Rectal smooth muscle tissue (tissue), 1 donor: ENCODE measurements around the gene LRRC72.

ENCODE experiments used
- H3K27ac ChIP-seq: one replicate; pipeline ENCODE4 v1.7.0; 2013; ENCODE audit warnings: low read depth, low read length, inconsistent platforms
- H3K27me3 ChIP-seq: one replicate; pipeline ENCODE4 v1.7.0; 2013; ENCODE audit warnings: low read length; ENCODE audit not compliant: control insufficient read depth, insufficient read depth
- H3K36me3 ChIP-seq: one replicate; pipeline ENCODE4 v1.7.0; 2013; ENCODE audit warnings: low read length; ENCODE audit not compliant: control insufficient read depth, insufficient read depth
- H3K4me1 ChIP-seq: one replicate; pipeline ENCODE4 v1.7.0; 2013; ENCODE audit warnings: low read length; ENCODE audit not compliant: control insufficient read depth, insufficient read depth
- H3K4me3 ChIP-seq: one replicate; pipeline ENCODE4 v1.7.0; 2013; ENCODE audit warnings: low read length
- H3K9ac ChIP-seq: one replicate; pipeline ENCODE4 v1.7.0; 2013; ENCODE audit warnings: low read length

LRRC72 gene

DNA sequence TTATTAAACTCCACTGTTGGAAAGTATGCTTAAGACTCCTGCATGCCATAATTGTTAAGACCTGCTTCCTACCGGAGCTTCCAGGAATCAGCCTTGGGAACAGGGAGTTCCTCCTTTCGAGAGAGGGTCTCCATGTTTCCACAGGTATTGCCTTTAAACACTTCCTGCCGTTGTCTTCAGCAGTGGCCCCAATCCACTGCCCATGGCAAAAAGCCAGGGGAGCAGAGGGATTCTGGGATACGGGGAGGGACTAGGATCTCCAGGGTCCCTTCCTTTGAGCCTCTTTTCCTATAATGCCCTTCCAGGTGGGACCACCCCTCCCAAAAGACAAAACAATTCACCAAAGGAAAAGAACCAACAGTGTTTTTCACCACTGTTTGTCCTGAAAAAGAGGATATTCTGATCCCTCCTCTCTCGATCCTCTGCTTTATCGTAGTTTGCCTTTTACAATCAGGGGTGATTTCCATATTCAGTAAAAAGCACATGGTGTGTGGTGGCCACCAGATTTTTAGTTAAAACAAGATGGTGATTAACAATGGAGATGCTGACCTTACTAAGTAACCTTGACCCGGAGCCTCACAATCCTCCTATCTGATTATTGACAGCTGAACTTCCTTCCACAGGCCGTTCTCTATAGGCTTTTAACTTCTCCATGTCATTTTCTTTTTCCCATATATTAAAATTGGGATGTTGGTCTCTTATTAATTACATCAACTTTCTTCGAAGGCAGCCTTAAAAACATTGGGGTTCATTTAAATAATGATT, 36.0 kb downstream of the LRRC72 start:
- Histone ChIP-seq H3K36me3 (no peaks in the 10 kb centered on the region), H3K27ac (no peak overlapping the region), H3K27me3 (no peaks in the 10 kb centered on the region), H3K4me1 (no peaks in the 10 kb centered on the region), H3K4me3 (no peak overlapping the region), H3K9ac (no peak overlapping the region)

DNA sequence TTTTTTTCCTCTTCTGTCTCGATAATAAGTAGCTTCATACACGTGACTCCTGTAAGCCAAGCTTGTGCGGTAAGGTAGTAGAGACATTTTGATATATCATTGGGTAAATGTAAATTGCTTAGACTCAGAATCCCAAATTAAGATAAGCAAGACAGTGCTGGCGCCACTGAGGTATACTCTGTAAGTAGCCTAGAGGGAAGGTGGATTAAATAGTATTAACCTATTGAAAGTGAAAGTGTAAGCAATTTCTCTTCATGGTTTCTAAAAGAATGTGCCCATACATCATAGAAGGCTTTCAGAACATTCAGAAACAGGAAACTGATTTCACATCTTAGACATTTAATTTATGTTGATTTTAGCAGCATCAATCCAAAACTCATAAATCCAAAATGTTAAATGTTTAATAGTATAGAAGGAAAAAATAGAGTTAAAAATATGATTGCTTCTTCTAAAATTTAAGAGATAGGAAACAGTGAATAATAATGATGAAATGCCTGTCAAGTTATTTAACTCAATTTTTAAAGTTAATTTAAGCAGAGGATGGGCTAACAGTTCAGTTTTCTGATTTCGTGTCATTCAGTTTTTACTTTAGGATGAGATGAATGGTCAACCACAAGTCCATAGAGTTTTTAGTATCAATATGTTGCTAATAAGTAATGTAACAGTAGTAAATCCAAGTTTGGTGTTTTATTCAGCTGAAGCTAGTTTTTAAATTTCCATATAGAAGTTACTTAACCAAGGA, 36.8 kb downstream of the LRRC72 start:
- Histone ChIP-seq H3K4me3 (no peak overlapping the region), H3K4me1 (no peaks in the 10 kb centered on the region), H3K9ac (no peak overlapping the region), H3K27ac (no peak overlapping the region), H3K27me3 (no peaks in the 10 kb centered on the region), H3K36me3 (no peaks in the 10 kb centered on the region)

GRCh38 chr7:16564023-16564380, 37.4 kb downstream of the LRRC72 start:
- Histone ChIP-seq H3K27me3 (no peaks in the 10 kb centered on the region), H3K36me3 (no peaks in the 10 kb centered on the region), H3K4me1 (no peaks in the 10 kb centered on the region), H3K9ac (no peak overlapping the region), H3K4me3 (no peak overlapping the region), H3K27ac (no peak overlapping the region)

DNA sequence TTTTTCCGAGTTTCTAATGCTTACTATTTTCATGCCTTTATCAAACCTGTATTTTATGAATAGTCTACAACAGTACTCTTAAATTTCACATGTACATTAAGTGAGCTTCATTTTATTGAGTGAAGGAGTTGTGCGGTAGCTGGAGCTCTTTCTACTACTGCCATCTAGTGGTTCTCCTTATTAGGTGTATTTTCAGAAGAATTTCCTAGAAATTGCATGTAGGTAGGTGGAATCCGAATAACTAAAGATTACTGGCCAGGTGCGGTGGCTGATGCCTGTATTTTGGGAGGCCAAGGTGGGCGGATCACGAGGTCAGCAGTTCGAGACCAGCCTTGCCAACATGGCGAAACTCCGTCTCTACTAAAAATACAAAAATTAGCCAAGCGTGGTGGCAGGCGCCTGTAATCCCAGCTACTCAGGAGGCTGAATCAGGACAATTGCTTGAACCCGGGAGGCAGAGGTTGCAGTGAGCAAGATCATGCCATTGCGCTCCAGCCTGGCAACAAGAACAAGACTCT, 38.3 kb downstream of the LRRC72 start:
- no peak overlapping the region for H3K27ac ChIP-seq
- H3K9ac ChIP-seq = no peak overlapping the region
- no peak overlapping the region for H3K4me3 ChIP-seq
- no peaks in the 10 kb centered on the region for H3K36me3 ChIP-seq
- H3K27me3 ChIP-seq = no peaks in the 10 kb centered on the region
- H3K4me1 ChIP-seq = no peaks in the 10 kb centered on the region

- Histone ChIP-seq H3K27ac (no peak overlapping the region), H3K4me3 (no peak overlapping the region), H3K36me3 (no peaks in the 10 kb centered on the region), H3K9ac (no peak overlapping the region), H3K4me1 (no peaks in the 10 kb centered on the region), H3K27me3 (no peaks in the 10 kb centered on the region)
These were observed 45.3 kb downstream of the LRRC72 start for GRCh38 chr7:16571941-16572340.

DNA sequence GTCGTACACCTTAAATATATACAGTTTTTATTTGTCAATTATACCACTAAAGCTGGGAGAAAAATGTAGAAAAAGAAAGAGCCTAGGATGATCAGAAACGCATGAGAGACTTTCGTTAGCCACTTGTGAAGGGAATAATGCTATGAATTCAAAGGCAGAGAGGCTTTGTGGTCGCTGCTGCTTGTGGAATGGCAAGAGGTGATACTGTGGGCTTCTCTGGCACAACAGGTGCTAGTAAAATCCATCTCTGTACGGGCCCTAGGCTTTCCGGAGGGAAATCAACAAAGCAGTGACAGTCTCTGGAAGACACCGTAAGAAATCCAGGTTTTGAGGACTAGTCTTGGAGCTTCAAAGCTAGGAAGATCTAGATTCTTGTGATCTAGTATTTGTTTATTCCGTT, 52.6 kb downstream of the LRRC72 start:
- no peak overlapping the region for H3K4me3 ChIP-seq
- no peaks in the 10 kb centered on the region for H3K36me3 ChIP-seq
- no peak overlapping the region for H3K9ac ChIP-seq
- no peaks in the 10 kb centered on the region for H3K27me3 ChIP-seq
- H3K4me1 ChIP-seq = no peaks in the 10 kb centered on the region
- H3K27ac ChIP-seq = no peak overlapping the region

- Histone ChIP-seq H3K9ac (no peak overlapping the region), H3K4me3 (no peak overlapping the region), H3K27me3 (no peaks in the 10 kb centered on the region), H3K4me1 (no peaks in the 10 kb centered on the region), H3K27ac (no peak overlapping the region), H3K36me3 (no peaks in the 10 kb centered on the region)
These were observed 54.7 kb downstream of the LRRC72 start for GRCh38 chr7:16581286-16581685.

DNA sequence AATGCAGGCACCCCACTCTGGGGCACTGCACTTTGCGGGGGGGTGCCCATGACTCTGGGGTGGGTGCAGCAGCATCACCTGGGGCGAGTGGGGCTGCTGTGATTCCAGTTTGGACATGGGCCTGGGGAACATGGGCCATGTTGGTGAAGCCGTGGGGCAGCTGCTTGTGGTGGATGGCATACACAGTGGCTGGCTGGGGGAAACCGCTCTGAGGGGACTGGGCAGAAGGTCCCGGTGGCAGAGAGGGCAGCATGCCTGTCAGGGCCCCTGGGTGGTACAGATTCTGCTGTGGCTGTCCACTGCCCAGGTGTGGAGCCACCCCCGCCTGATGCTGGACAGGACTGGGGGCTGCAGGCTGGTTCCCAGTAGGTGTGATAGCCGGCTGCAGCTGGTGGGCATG, 57.2 kb downstream of the LRRC72 start:
- no peaks in the 10 kb centered on the region for H3K27me3 ChIP-seq
- no peak overlapping the region for H3K4me3 ChIP-seq
- H3K27ac ChIP-seq = no peak overlapping the region
- H3K36me3 ChIP-seq = no peaks in the 10 kb centered on the region
- no peak overlapping the region for H3K9ac ChIP-seq
- no peaks in the 10 kb centered on the region for H3K4me1 ChIP-seq

DNA sequence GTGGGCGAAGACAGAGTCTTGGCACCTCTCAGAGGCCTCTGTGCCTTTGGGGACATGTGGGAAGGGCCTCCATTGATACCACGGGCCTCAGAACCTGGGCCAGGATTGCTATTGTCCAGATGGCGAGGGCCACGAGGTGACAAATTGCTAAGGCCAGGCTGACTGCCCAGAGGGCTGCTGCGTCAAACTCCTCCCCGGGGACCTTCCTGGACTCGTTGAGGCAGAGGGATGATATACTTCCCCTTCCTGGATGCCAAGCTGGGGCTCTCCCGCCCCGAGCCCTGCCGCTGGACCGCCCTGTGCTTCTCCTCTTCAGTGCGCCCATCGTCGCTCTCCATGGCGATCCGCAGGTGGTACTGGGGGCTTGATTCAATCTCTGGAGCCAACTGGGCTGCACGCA, 58.9 kb downstream of the LRRC72 start:
- no peaks in the 10 kb centered on the region for H3K27me3 ChIP-seq
- no peak overlapping the region for H3K9ac ChIP-seq
- no peaks in the 10 kb centered on the region for H3K36me3 ChIP-seq
- no peak overlapping the region for H3K4me3 ChIP-seq
- H3K27ac ChIP-seq = no peak overlapping the region
- no peaks in the 10 kb centered on the region for H3K4me1 ChIP-seq

- no peak overlapping the region for H3K27ac ChIP-seq
- no peaks in the 10 kb centered on the region for H3K27me3 ChIP-seq
- no peaks in the 10 kb centered on the region for H3K4me1 ChIP-seq
- no peaks in the 10 kb centered on the region for H3K36me3 ChIP-seq
- no peak overlapping the region for H3K9ac ChIP-seq
- no peak overlapping the region for H3K4me3 ChIP-seq
These were observed 59.7 kb downstream of the LRRC72 start for GRCh38 chr7:16586081-16586874.

DNA sequence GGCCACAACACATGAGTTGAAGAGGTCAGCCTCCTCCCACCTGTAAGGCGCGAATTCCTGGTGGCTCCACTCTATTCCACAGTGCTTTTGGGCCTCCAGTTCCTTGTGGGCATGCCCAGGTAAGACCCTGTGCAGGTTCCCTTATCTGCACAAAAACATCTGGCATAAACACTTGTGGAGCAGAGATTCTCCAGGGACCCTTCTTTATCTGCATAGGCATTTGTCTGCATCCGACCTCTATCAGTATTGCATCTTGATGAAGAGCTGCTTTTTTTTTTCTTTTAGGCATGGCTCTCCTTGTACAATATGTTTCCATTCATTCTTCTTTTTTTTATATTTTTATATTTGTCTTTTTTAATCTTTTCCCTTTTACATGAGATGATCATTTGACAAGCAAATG, 60.5 kb downstream of the LRRC72 start:
- Histone ChIP-seq H3K4me1 (no peaks in the 10 kb centered on the region), H3K36me3 (no peaks in the 10 kb centered on the region)

DNA sequence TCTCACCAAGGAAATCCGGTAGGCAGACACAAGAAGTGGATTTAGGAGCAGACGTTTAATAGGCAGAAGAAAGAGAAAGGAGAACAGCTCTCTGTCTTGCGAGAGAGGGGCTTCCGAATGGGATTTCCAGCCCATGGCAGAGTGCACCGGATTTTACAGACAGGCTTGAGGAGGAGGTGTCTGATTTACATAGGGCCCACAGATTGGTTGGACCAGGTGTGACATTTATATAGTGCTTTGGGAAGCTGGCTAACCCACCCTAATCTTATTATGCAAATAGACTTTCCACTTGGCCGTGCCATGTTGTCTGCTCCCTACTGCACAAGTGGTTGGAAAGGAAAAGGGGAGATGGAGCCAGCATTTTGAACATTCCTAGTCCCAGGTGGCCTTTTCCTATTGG, 61.2 kb downstream of the LRRC72 start:
- no peaks in the 10 kb centered on the region for H3K36me3 ChIP-seq
- H3K4me3 ChIP-seq = no peak overlapping the region
- H3K9ac ChIP-seq = no peak overlapping the region
- no peaks in the 10 kb centered on the region for H3K27me3 ChIP-seq
- H3K4me1 ChIP-seq = no peaks in the 10 kb centered on the region
- H3K27ac ChIP-seq = no peak overlapping the region

More for the DNA sequence above, 60.5 kb downstream of the LRRC72 start:
- no peaks in the 10 kb centered on the region for H3K27me3 ChIP-seq
- H3K9ac ChIP-seq = no peak overlapping the region
- no peak overlapping the region for H3K4me3 ChIP-seq
- H3K27ac ChIP-seq = no peak overlapping the region
